ENCODE results near the gene SARNP. TPM values are rescaled to one million over a fixed set of nuclear protein-coding genes. Genes with fewer than 3 reads are reported as not detected.

SARNP gene
- total RNA-seq, 1 experiment from 2014 or later, result 99.1 TPM

GRCh38 chr12:55723516-55724225, 93.9 kb downstream of the SARNP start:
- Histone ChIP-seq H3K27me3 (ENCODE audit: control insufficient read depth, insufficient read depth, low read length) (no peaks in the 10 kb centered on the region), H3K4me3 (ENCODE audit: insufficient read depth, low read depth, low read length) (no peak overlapping the region), H3K36me3 (replicated peaks; ENCODE audit: control insufficient read depth, insufficient read depth, low read length) (peaks cover 26% of the 10 kb centered on the region)
- no peak for DNase-seq

- Histone ChIP-seq H3K27me3 (ENCODE audit: control insufficient read depth, insufficient read depth, low read length) (no peaks in the 10 kb centered on the region), H3K36me3 (replicated peaks; ENCODE audit: control insufficient read depth, insufficient read depth, low read length) (peaks cover 26% of the 10 kb centered on the region), H3K4me3 (ENCODE audit: insufficient read depth, low read depth, low read length) (no peak overlapping the region)
- no peak for DNase-seq
Observed at GRCh38 chr12:55722948-55723347, 94.6 kb downstream of the SARNP start.

- Histone ChIP-seq H3K4me3 (ENCODE audit: insufficient read depth, low read depth, low read length) (no peak overlapping the region), H3K27me3 (ENCODE audit: control insufficient read depth, insufficient read depth, low read length) (no peaks in the 10 kb centered on the region), H3K36me3 (replicated peaks; ENCODE audit: control insufficient read depth, insufficient read depth, low read length) (peaks cover 23% of the 10 kb centered on the region)
- DNase-seq, result peak; percentile 38
Observed at GRCh38 chr12:55721601-55722213, 95.8 kb downstream of the SARNP start.

GRCh38 chr12:55720894-55721444, 96.6 kb downstream of the SARNP start:
- Histone ChIP-seq H3K4me3 (ENCODE audit: insufficient read depth, low read depth, low read length) (no peak overlapping the region), H3K36me3 (replicated peaks; ENCODE audit: control insufficient read depth, insufficient read depth, low read length) (peaks cover 18% of the 10 kb centered on the region), H3K27me3 (ENCODE audit: control insufficient read depth, insufficient read depth, low read length) (no peaks in the 10 kb centered on the region)
- peak; percentile 81 for DNase-seq

GRCh38 chr12:55720071-55720564, 97.4 kb downstream of the SARNP start, which contains the start of gene RDH5:
Gene RDH5, plus strand, starts transcription at chr12:55720393. Its CDS starts 792 bp downstream, at chr12:55721185.
- Histone ChIP-seq H3K27me3 (ENCODE audit: control insufficient read depth, insufficient read depth, low read length) (no peaks in the 10 kb centered on the region), H3K36me3 (replicated peaks; ENCODE audit: control insufficient read depth, insufficient read depth, low read length) (peaks cover 12% of the 10 kb centered on the region), H3K4me3 (ENCODE audit: insufficient read depth, low read depth, low read length) (no peak within 1 kb of the TSS)
- no peak for DNase-seq

- H3K4me3 ChIP-seq (ENCODE audit: insufficient read depth, low read depth, low read length), result no peak overlapping the region
- H3K36me3 ChIP-seq (replicated peaks; ENCODE audit: control insufficient read depth, insufficient read depth, low read length), result peaks cover 7% of the 10 kb centered on the region
- no peaks in the 10 kb centered on the region for H3K27me3 ChIP-seq (ENCODE audit: control insufficient read depth, insufficient read depth, low read length)
- DNase-seq, result no peak
Observed at GRCh38 chr12:55719371-55719770, 98.2 kb downstream of the SARNP start.

- Histone ChIP-seq H3K36me3 (replicated peaks; ENCODE audit: control insufficient read depth, insufficient read depth, low read length) (peaks cover 1% of the 10 kb centered on the region; the same call in 1 of the 2 replicates), H3K4me3 (ENCODE audit: insufficient read depth, low read depth, low read length) (no peak overlapping the region), H3K27me3 (ENCODE audit: control insufficient read depth, insufficient read depth, low read length) (no peaks in the 10 kb centered on the region)
- DNase-seq, result peak; percentile 40
Observed at GRCh38 chr12:55718624-55719275, 98.8 kb downstream of the SARNP start.

- Histone ChIP-seq H3K36me3 (replicated peaks; ENCODE audit: control insufficient read depth, insufficient read depth, low read length) (no peaks in the 10 kb centered on the region), H3K27me3 (ENCODE audit: control insufficient read depth, insufficient read depth, low read length) (no peaks in the 10 kb centered on the region), H3K4me3 (ENCODE audit: insufficient read depth, low read depth, low read length) (no peak overlapping the region)
- peak; percentile 80 for DNase-seq
Observed at GRCh38 chr12:55718015-55718414, 99.5 kb downstream of the SARNP start.

GRCh38 chr12:55717011-55718007, 100.2 kb downstream of the SARNP start:
- no peaks in the 10 kb centered on the region for H3K36me3 ChIP-seq (replicated peaks; ENCODE audit: control insufficient read depth, insufficient read depth, low read length)
- H3K4me3 ChIP-seq (ENCODE audit: insufficient read depth, low read depth, low read length), result peak overlapping the region; percentile 92
- H3K27me3 ChIP-seq (ENCODE audit: control insufficient read depth, insufficient read depth, low read length), result peaks cover 2% of the 10 kb centered on the region; the same call in 1 of the 2 replicates
- DNase-seq, result peak; percentile 39

GRCh38 chr12:55716582-55716957, 101.0 kb downstream of the SARNP start:
- Histone ChIP-seq H3K27me3 (ENCODE audit: control insufficient read depth, insufficient read depth, low read length) (peaks cover 5% of the 10 kb centered on the region; the same call in 1 of the 2 replicates), H3K36me3 (replicated peaks; ENCODE audit: control insufficient read depth, insufficient read depth, low read length) (no peaks in the 10 kb centered on the region), H3K4me3 (ENCODE audit: insufficient read depth, low read depth, low read length) (peak overlapping the region; percentile 92)
- no peak for DNase-seq

- peak; percentile 98 for DNase-seq
Observed at GRCh38 chr12:55715833-55716581, 101.5 kb downstream of the SARNP start, which contains the start of gene BLOC1S1. Gene BLOC1S1, plus strand, starts transcription at chr12:55716046. Its CDS starts 6 bp downstream, at chr12:55716052.

GRCh38 chr12:55715169-55715764, 102.3 kb downstream of the SARNP start:
- peak overlapping the region; percentile 92 for H3K4me3 ChIP-seq (ENCODE audit: insufficient read depth, low read depth, low read length)
- DNase-seq, result no peak
- H3K36me3 ChIP-seq (replicated peaks; ENCODE audit: control insufficient read depth, insufficient read depth, low read length), result no peaks in the 10 kb centered on the region
- peaks cover 5% of the 10 kb centered on the region; the same call in 1 of the 2 replicates for H3K27me3 ChIP-seq (ENCODE audit: control insufficient read depth, insufficient read depth, low read length)

More at GRCh38 chr12:55715833-55716581, 101.5 kb downstream of the SARNP start, which contains the start of gene BLOC1S1:
- H3K27me3 ChIP-seq (ENCODE audit: control insufficient read depth, insufficient read depth, low read length), result peaks cover 5% of the 10 kb centered on the region; the same call in 1 of the 2 replicates
- H3K36me3 ChIP-seq (replicated peaks; ENCODE audit: control insufficient read depth, insufficient read depth, low read length), result no peaks in the 10 kb centered on the region
- H3K4me3 ChIP-seq (ENCODE audit: insufficient read depth, low read depth, low read length), result peak within 1 kb of the TSS; percentile 92

All from H7 (cell line).